Esophagus squamous epithelium (tissue), 5 donors: ENCODE measurements around the gene TMEM235. TPM values are rescaled to one million over a fixed set of nuclear protein-coding genes. Genes with fewer than 3 reads are reported as not detected.
A peak's percentile ranks its signal among the peaks of the same experiment; 100 is the strongest.

Source experiments
- DNase-seq: peaks from one replicate; lab custom pipeline; 2025; lab: John Stamatoyannopoulos, UW
- H3K27ac ChIP-seq, 4 donors: fragments of 200-600 bp; sonication (generic); one replicate each; pipeline ENCODE4 v1.5.1; 2016 to 2019; ENCODE audit warnings: mild to moderate bottlenecking in 1 of 4
- H3K27me3 ChIP-seq, 4 donors: fragments of 200-600 bp; sonication (generic); 1 replicate in 3 of 4; 2 replicates in 1 of 4; pipeline versions ENCODE4 v1.5.1 to v1.6.0; 2017 to 2021; ENCODE audit warnings: antibody characterized with exemption in 1 of 4
- H3K36me3 ChIP-seq, 3 donors: fragments of 200-600 bp; sonication (generic); one replicate each; pipeline ENCODE4 v1.5.1; 2016 to 2019
- H3K4me1 ChIP-seq, 3 donors: fragments of 200-600 bp; sonication (generic); one replicate each; pipeline ENCODE4 v1.5.1; 2017 to 2019
- H3K4me3 ChIP-seq, 4 donors: fragments of 200-600 bp; sonication (generic); 1 replicate in 3 of 4; 2 replicates in 1 of 4; pipeline ENCODE4 v1.5.1; 2016 to 2019; ENCODE audit warnings: mild to moderate bottlenecking in 2 of 4, moderate library complexity in 1 of 4
- H3K9me3 ChIP-seq, 3 donors: fragments of 200-600 bp; sonication (generic); one replicate each; pipeline ENCODE4 v1.5.1; 2016 to 2019
- CTCF ChIP-seq, 6 experiments: fragments of 450-650 bp in 4 of 6; fragments of 200-600 bp in 2 of 6; sonication (generic) in 2 of 6; IDR thresholded peaks; one replicate each; pipeline ENCODE4 v1.5.1; 2016 to 2019; ENCODE audit warnings: antibody characterized with exemption in 6 of 6, mild to moderate bottlenecking in 4 of 6, moderate library complexity in 4 of 6
- POLR2A ChIP-seq, 4 donors: fragments of 450-650 bp; IDR thresholded peaks; one replicate each; pipeline ENCODE4 v1.6.1; 2017; ENCODE audit warnings: antibody characterized with exemption in 4 of 4, mild to moderate bottlenecking in 4 of 4, moderate library complexity in 3 of 4
- WGBS, 2 donors: methylation state at CpG; one replicate each; pipeline ENCODE4 v1.1.5; 2018; 5-methylcytosine and 5-hydroxymethylcytosine counted together
- intact Hi-C: fragments of 100-400 bp; cut with DNase I; formaldehyde crosslinking; loops from one replicate; pipeline ENCODE4 v1.15.0; 2022
- total RNA-seq, 4 donors: library from RNA; depleted of rRNA; stranded (reverse); fragments of >200 nt; gene quantifications; one replicate each; pipeline ENCODE4 v1.1.0, GENCODE V29; 2016
- donor health status: DM: yes; HTN: yes; CAD: no.

The TMEM235 gene
- total RNA-seq, 4 donors from 2014 or later = 0.26 TPM; not detected in 3

- Histone ChIP-seq H3K4me1 (peaks cover under 1 to 12% (median under 1%) of the 10 kb centered on the region in 3 donors), H3K36me3 (peaks cover 0 to 14% (median 0%) of the 10 kb centered on the region in 3 donors), H3K27me3 (no peaks in the 10 kb centered on the region), H3K4me3 (no peak overlapping the region), H3K27ac (no peak overlapping the region), H3K9me3 (no peaks in the 10 kb centered on the region)
- DNase-seq = no peak
- TF ChIP-seq POLR2A (IDR thresholded peaks at IDR 0.05) (no peak), CTCF (IDR thresholded peaks at IDR 0.05) (no peak)
- 50 to 73% methylated on average over 7 to 11 of the region's 11 CpGs for WGBS, 2 donors
- intact Hi-C loops = no loop called here
Observed at GRCh38 chr17:78219396-78220150, 11.9 kb upstream of the TMEM235 start.

- 69 to 89% methylated on average over 4 of the region's 4 CpGs for WGBS, 2 donors
- intact Hi-C loops = no loop called here
- no peak for DNase-seq
- no peak overlapping the region for H3K4me3 ChIP-seq
- H3K36me3 ChIP-seq = peaks cover 0 to 17% (median 0%) of the 10 kb centered on the region in 3 donors
- H3K27ac ChIP-seq = peak overlapping the region in 2 of 4 donors; percentile 33 to 51
- H3K27me3 ChIP-seq = no peaks in the 10 kb centered on the region
- TF ChIP-seq POLR2A (IDR thresholded peaks at IDR 0.05) (no peak), CTCF (IDR thresholded peaks at IDR 0.05) (no peak)
- H3K9me3 ChIP-seq = no peaks in the 10 kb centered on the region
- peaks cover 0 to 12% (median 9%) of the 10 kb centered on the region in 3 donors for H3K4me1 ChIP-seq
Observed at GRCh38 chr17:78223061-78223460, 8.4 kb upstream of the TMEM235 start.

- H3K27ac ChIP-seq = peak overlapping the region in 2 of 4 donors; percentile 33 to 51
- no peak overlapping the region for H3K4me3 ChIP-seq
- peaks cover 0 to 7% (median 0%) of the 10 kb centered on the region in 4 donors for H3K27me3 ChIP-seq
- no peaks in the 10 kb centered on the region for H3K9me3 ChIP-seq
- DNase-seq = no peak
- TF ChIP-seq CTCF (IDR thresholded peaks at IDR 0.05) = no peak
- no peak for TF ChIP-seq POLR2A (IDR thresholded peaks at IDR 0.05)
- peaks cover 0 to 12% (median 9%) of the 10 kb centered on the region in 3 donors for H3K4me1 ChIP-seq
- intact Hi-C loops = no loop called here
- 71 to 90% methylated on average over 3 of the region's 3 CpGs for WGBS, 2 donors
- H3K36me3 ChIP-seq = peaks cover 0 to 17% (median 0%) of the 10 kb centered on the region in 3 donors
Observed at GRCh38 chr17:78223765-78224164, 7.7 kb upstream of the TMEM235 start.

GRCh38 chr17:78224231-78225087 lies 7.0 kb upstream of the TMEM235 start:
- H3K9me3 ChIP-seq = no peaks in the 10 kb centered on the region
- peaks cover 0 to 12% (median 9%) of the 10 kb centered on the region in 3 donors for H3K4me1 ChIP-seq
- no peak overlapping the region for H3K4me3 ChIP-seq
- peaks cover 0 to 17% (median 0%) of the 10 kb centered on the region in 3 donors for H3K36me3 ChIP-seq
- DNase-seq = no peak
- intact Hi-C loops = no loop called here
- peaks cover 0 to 14% (median 0%) of the 10 kb centered on the region in 4 donors for H3K27me3 ChIP-seq
- WGBS, 2 donors = 70 to 84% methylated on average over 22 to 23 of the region's 27 CpGs
- no peak overlapping the region for H3K27ac ChIP-seq
- TF ChIP-seq POLR2A (IDR thresholded peaks at IDR 0.05) = no peak
- no peak for TF ChIP-seq CTCF (IDR thresholded peaks at IDR 0.05)
